GM12878 (cell line): ENCODE results near the gene NELL1. TPM values are rescaled to one million over a fixed set of nuclear protein-coding genes. Genes with fewer than 3 reads are reported as not detected.

ENCODE experiments used
- BMI1 ChIP-seq: fragments of 450-650 bp; IDR thresholded peaks from 2 replicates; pipeline ENCODE4 v1.6.1; 2016; ENCODE audit warnings: mild to moderate bottlenecking, moderate library complexity, borderline replicate concordance
- CEBPZ ChIP-seq: fragments of 150-350 bp; IDR thresholded peaks from 2 replicates; pipeline ENCODE4 v1.6.1; 2016; ENCODE audit warnings: low read depth, low read length
- ETV6 ChIP-seq, 2 experiments: fragments of 450-650 bp in 1 of 2; IDR thresholded peaks in 1 of 2; conservative IDR thresholded peaks in 1 of 2; 2 replicates each; pipeline ENCODE4 v1.6.1; 2014; ENCODE audit warnings: antibody characterized with exemption in 1 of 2, borderline replicate concordance in 1 of 2, low read depth in 1 of 2, mild to moderate bottlenecking in 1 of 2, moderate library complexity in 1 of 2
- JUNB ChIP-seq: IDR thresholded peaks from 2 replicates; pipeline ENCODE4 v1.6.1; 2016; ENCODE audit warnings: antibody characterized with exemption, mild to moderate bottlenecking
- MTA3 ChIP-seq: IDR thresholded peaks from 2 replicates; pipeline ENCODE4 v1.6.1; 2012; ENCODE audit warnings: low read length, inconsistent platforms, borderline replicate concordance
- MXI1 ChIP-seq: fragments of 150-350 bp; IDR thresholded peaks from 2 replicates; pipeline ENCODE4 v1.6.1; 2011; ENCODE audit warnings: low read depth, mild to moderate bottlenecking, inconsistent platforms, low read length, improper control_type of control experiment
- NR2C1 ChIP-seq: fragments of 450-650 bp; IDR thresholded peaks from 2 replicates; pipeline ENCODE4 v1.6.1; 2017; ENCODE audit warnings: antibody characterized with exemption, mild to moderate bottlenecking, moderate library complexity
- SIX5 ChIP-seq: IDR thresholded peaks from 2 replicates; pipeline ENCODE4 v1.6.1; 2011; ENCODE audit warnings: mild to moderate bottlenecking, low read depth, low read length, moderate library complexity; ENCODE audit not compliant: severe bottlenecking
- SUPT20H ChIP-seq: IDR thresholded peaks from 2 replicates; pipeline ENCODE4 v1.6.1; 2011; ENCODE audit warnings: low read depth, mild to moderate bottlenecking, low read length, moderate library complexity, borderline replicate concordance; ENCODE audit not compliant: control insufficient read depth
- TCF3 ChIP-seq: IDR thresholded peaks from 2 replicates; pipeline ENCODE4 v1.6.1; 2012; ENCODE audit warnings: low read depth, mild to moderate bottlenecking, low read length, borderline replicate concordance; ENCODE audit not compliant: insufficient read depth
- TCF7 ChIP-seq: IDR thresholded peaks from 2 replicates; pipeline ENCODE4 v1.6.1; 2014; ENCODE audit warnings: antibody characterized with exemption, borderline replicate concordance
- polyA plus RNA-seq, 11 experiments: library from polyadenylated mRNA; depleted of rRNA in 4 of 11; unstranded in 6 of 11; stranded (reverse) in 5 of 11; fragments of >200 nt; fragmentation: Nextera tagmentation in 4 of 11; fragmentation: Illumina TruSeq in 1 of 11; extraction: Ambion mirVana in 4 of 11; extraction: Trizol in 1 of 11; gene quantifications; 1 replicate in 1 of 11; 2 replicates in 10 of 11; pipeline versions ENCODE4 v1.2.1 to v1.2.3, GENCODE V29; 2011 to 2016; ENCODE audit warnings: inconsistent platforms in 2 of 11, missing spikeins in 2 of 11, low read depth in 1 of 11
- total RNA-seq, 4 experiments: library from RNA; depleted of rRNA in 3 of 4; stranded (reverse); fragments of >200 nt in 3 of 4; fragmentation: Illumina TruSeq in 1 of 4; extraction: Trizol in 1 of 4; gene quantifications; 2 replicates each; pipeline versions ENCODE4 v1.2.1 to v1.2.3, GENCODE V29; 2013 to 2021

Gene NELL1
- total and polyA plus RNA-seq, 10 of the 15 experiments (the other 5 are each of a cell fraction or from before 2014, with no cell fraction given) = 0.02 to 0.12 TPM; not detected in 8

GRCh38 chr11:21289686-21290085 lies 620.3 kb downstream of the NELL1 start (continued):
- no peak for TF ChIP-seq BMI1
- no peak for TF ChIP-seq TCF7
- TF ChIP-seq JUNB = no peak
- no peak for TF ChIP-seq CEBPZ
- no peak for TF ChIP-seq SIX5
- no peak for TF ChIP-seq SUPT20H
- TF ChIP-seq NR2C1 = no peak
- TF ChIP-seq MTA3 = no peak
- TF ChIP-seq ETV6 (conservative IDR thresholded peaks at IDR 0.05 in 1 of 2, IDR thresholded peaks at IDR 0.05 in 1 of 2; ENCODE audit: borderline replicate concordance in 1 of 2, low read depth in 1 of 2) = no peak
- no peak for TF ChIP-seq MXI1
- TF ChIP-seq TCF3 = no peak
- TF ChIP-seq, all 136 proteins: peak for 0
